GM12891 (cell line): ENCODE data around the gene PPIF.

ENCODE experiments used
- PAX5 ChIP-seq: IDR thresholded peaks from 2 replicates; pipeline ENCODE4 v1.6.1; 2011; ENCODE audit warnings: low read length, moderate library complexity, mild to moderate bottlenecking; ENCODE audit not compliant: insufficient read depth, severe bottlenecking
- POLR2A ChIP-seq: IDR thresholded peaks from 2 replicates; pipeline ENCODE4 v1.6.1; 2011; ENCODE audit warnings: low read depth, low read length, control low read depth
- POLR2AphosphoS5 ChIP-seq: IDR thresholded peaks from 2 replicates; pipeline ENCODE4 v1.6.1; 2011; ENCODE audit warnings: low read depth, low read length, control low read depth
- POU2F2 ChIP-seq: IDR thresholded peaks from 2 replicates; pipeline ENCODE4 v1.6.1; 2011; ENCODE audit warnings: low read depth, mild to moderate bottlenecking, control low read depth, low read length, moderate library complexity
- SPI1 ChIP-seq: IDR thresholded peaks from 2 replicates; pipeline ENCODE4 v1.6.1; 2011; ENCODE audit warnings: low read depth, low read length, control low read depth
- TAF1 ChIP-seq: IDR thresholded peaks from 2 replicates; pipeline ENCODE4 v1.6.1; 2011; ENCODE audit warnings: low read depth, low read length, control low read depth

DNA sequence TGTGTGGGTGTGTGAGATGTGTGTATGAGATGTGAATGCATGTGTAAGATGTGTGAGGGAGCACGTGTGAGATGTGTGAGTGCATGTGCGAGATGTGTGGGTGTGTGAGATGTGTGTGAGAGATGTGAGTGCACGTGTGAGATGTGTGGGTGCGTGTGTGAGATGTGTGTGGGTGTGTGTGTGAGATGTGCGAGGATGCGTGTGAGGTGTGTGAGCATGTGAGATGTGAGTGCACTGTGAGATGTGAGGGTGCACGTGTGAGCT is 31.0 kb downstream of the PPIF start:
- TF ChIP-seq POLR2AphosphoS5 = no peak
- no peak for TF ChIP-seq POLR2A
- no peak for TF ChIP-seq TAF1
- no peak for TF ChIP-seq SPI1
- no peak for TF ChIP-seq PAX5
- TF ChIP-seq POU2F2 = peak; percentile 31; the same call in 1 of the 2 replicates
